ENCODE results near the gene NPAS2.

NPAS2 gene

DNA sequence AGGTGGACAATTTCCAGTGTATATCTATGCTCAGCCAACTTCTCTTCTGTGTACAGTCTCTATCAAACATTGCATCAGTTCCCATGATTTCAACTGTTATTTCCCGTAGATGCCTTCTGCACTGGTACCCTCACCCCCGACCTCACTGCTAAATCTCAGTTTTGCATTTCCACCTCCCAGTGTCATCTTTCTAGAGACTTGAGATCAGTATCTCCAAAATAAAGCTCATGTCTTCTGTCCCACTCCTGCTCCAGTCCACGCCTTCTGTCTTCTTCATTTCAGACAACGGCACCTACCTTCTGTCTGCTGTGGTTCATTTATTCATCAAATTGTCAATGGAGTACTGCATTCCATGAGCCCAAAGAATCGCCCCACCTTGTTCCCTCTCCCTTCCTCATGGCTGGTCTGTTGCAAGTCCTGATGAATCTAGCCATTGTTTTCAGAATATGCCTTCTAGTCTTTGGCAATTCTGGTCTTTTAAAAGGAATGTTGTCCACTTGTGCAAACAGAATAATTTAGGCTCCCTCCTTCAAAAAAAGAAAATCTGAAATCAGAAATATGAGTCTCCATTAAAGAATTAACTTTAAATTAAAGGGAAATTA, 23.3 kb upstream of the NPAS2 start:
- DNase-seq = no peak

GRCh38 chr2:100799686-100800085, 20.3 kb upstream of the NPAS2 start:
- DNase-seq = no peak

GRCh38 chr2:100800915-100801314, 19.0 kb upstream of the NPAS2 start:
- no peak for DNase-seq

DNA sequence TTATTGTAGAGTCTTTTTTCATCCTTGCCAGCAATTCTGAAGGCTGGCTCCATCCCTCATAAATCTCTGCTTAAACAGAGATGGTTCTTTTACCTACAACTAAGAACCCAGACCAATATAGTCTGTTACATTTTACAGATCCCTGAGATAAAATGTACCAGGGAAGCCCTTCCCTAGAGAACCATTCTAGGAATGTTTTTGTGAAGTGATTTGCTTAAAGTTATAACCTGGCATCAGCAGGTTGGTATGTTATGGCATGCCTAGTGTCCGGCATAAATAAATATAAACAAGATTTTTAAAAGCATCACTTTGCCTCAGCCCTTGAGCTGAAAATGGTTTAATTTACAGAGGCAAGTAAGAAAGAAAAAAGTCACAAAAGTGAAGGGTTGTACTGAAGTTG, 18.5 kb upstream of the NPAS2 start:
- DNase-seq = no peak

- no peak for DNase-seq
These were observed 17.9 kb upstream of the NPAS2 start for GRCh38 chr2:100802066-100802465.

DNA sequence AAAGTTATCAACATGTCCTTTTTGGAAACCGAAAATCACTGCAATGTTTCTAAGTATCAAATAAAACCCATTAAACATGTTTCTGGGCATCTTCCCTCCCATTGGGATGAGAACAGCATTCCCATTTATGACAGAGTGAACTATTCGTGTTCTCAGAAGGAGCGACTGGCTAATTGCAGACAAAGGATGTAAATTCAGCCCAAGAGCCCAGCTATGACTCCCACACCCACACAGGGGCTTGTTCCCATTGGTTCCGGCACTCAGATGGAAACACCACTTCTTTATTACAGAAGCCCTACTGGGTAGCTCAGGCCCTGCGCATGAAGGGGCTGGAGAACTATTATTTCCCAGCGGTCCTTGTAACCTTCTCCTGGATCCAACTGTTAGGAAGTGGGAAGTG, 16.6 kb upstream of the NPAS2 start:
- no peak for DNase-seq

DNA sequence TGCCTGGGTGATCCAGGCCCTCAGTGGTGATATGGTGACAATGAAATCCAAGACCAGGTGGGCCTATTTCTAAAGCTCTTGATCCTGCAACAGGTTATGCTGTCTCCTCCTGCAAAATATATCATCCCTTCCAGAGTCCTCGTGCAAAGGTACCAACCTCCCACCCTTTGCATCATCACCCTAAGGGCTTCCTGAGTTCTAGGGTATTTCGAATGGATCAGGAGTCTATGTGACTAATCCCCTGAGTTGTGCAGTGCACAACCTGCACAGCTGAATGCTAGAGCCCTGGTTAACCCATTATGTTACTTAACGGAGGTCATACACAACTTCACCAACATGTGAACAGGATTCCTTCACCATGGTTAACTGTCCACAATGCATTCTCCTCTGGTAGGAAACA, 13.4 kb upstream of the NPAS2 start:
- no peak for DNase-seq

GRCh38 chr2:100807707-100808106, 12.2 kb upstream of the NPAS2 start:
- no peak for DNase-seq

GRCh38 chr2:100808582-100808981, 11.4 kb upstream of the NPAS2 start:
- no peak for DNase-seq

DNA sequence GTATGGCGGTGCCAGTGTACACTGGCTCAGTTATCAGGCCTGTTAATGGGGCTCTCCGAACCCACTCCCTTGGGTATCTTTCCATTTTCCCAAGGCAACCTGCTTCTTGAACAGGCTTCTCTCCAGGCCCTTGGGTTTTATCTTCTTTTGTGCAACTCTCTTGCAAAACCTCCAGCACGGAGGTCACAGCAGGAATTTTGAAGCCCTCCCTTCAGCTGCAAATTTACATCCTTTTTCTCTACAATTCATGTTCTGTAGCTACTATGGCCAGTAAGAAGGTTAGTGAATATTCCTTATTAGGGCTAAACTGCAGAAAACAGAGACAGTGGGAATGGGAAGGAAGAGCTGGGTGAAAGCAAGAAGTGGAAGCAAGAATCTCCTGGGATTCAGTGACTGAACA, 10.4 kb upstream of the NPAS2 start:
- DNase-seq = no peak

DNA sequence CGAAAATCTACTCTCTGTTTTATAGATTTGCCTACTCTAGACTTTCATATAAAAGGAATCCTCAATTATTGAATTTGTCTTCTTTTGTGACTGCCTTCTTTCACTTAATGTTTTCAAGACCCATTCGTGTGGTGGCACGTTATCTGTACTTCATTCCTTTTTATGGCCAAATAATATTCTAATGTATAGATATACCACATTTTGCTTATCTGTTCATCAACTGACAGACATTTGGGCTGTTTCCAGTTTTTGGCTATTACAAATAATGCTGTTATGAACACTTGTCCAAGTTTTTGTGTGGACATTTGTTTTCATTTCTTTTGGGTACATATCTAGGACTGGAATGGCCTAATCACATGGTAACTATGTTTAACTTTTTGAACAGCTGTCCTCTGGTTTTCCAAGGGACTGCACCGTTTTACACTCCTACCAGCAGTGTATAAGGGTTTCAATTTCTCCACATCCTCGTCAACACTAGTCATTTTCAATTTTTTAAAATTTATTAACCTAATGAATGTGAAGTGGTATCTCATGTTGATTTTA, 9.3 kb upstream of the NPAS2 start:
- no peak for DNase-seq

DNA sequence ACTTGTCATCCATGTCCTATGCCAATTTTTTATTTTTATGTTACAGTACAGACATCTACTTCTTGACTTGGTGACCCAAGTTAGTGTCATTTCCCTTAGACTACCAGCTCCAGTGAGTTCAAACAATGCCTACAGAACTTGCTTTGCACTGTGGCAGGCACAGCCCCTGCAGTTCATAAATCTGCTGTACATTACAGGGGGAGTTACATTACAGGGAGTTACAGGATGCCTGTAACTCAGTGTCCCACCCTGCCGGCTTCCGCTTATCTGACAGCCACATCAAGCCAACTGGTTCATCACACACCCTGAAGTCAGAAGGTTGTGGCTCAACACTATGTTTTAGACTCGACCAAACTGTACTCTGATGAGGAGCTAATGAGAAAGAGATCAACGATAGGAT, 7.8 kb upstream of the NPAS2 start:
- DNase-seq = no peak

DNA sequence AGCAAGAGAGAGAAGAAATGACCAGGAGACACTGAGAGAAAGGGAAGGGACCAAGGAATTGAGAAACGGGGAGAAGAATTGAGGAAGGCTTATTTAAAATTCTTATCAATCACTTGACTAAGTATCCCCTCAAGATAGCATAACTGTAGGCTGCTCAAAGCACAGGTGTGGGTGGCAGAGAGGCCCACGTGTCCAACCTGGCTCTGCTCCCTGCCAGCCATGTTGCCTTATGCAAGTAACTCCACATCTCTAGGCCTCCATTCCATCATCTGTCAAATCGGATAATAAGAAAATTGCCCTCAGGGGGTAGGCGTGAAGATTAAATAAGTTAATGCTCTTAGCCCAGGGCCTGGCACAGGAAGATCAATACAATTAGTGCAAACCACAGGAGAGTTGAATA, 7.4 kb upstream of the NPAS2 start:
- no peak for DNase-seq

DNA sequence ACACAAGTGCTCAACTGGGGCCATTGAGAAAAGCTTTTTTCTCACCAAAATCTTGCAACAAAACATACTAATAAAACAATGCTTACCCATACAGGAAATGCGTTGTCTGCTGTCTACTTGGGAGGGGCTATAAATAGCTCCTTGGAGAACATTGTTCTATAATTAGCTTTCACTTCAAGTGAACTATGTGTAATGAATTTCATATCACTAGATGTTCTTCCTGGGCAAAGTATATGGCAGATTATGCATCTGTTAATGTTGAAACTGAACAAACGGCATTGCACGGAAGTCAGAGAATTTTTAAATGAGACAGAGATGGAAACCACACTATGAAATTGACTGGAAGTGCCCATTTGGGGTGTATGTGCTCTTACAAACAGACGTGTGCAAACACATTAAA, 6.4 kb upstream of the NPAS2 start:
- DNase-seq = no peak

DNA sequence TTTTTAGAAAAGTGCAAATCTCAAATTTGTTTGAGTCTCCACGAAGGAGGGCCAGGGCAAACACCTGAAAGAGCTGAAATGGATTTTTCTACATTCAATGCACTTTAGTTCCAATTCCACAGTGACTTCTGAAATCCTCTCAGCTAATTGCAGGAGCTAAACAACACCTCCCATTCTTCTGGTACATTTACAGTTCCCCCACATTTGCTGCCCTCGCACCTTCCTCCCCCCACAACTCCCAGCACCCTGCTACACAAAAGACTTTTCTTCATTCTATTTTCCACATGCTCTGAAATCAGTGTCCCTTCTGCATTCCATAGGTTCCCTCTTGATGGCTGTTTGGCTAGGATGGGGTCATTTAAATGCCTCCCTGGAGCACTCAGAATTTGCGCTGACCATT, 5.9 kb upstream of the NPAS2 start:
- DNase-seq = no peak

DNA sequence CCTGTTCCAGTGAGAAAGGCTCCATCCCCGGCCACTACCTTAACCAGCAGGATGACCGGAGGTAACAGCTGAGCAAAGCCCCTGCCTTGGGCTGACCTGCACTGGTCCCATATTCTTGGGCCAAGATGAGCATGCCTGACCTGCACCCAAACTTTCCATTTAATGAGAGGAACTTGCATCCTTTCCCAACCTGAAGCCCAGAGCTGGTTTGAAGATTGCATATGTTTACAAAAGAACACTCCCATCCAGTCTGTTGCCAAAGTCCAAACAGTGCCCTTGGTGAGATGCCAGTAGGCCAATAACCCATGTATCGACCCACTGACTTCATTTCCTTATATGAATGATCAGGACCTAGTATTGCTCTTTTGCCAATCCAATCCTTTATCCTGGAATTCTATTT, 5.5 kb upstream of the NPAS2 start:
- no peak for DNase-seq

DNA sequence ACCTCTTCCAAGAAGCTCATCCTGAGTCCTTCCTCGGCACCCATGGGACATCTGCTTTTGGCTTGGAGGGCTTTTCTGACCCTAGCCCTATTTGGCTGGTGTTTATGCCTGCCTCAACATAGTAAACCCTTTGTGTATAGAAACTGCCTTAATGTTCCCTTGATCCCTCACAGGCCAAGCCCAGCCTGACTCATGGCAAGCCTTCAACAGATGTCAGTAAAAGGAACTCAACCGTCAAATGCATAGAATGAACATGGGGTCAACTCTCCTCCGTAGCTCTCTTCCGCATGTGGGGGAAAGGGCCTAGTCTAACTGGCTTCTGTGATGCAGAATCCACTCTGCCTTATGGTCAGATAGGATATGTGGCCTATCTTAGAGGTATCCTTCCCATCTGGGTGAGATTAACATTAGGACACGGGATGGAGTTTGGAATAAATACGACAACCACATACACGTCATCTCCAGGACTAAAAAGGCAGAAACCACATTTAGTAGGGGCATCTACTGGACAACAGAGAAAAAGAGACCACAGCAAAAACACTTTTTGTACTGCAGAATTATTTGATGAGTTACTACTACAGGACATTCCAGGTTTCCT, 2.5 kb upstream of the NPAS2 start:
- DNase-seq = no peak

GRCh38 chr2:100818003-100818605, 1.8 kb upstream of the NPAS2 start:
- no peak for DNase-seq

GRCh38 chr2:100818606-100819369, 1.2 kb upstream of the NPAS2 start:
- no peak for DNase-seq

GRCh38 chr2:100820273-100820522, 259 bp downstream of the NPAS2 start:
- DNase-seq = no peak

DNA sequence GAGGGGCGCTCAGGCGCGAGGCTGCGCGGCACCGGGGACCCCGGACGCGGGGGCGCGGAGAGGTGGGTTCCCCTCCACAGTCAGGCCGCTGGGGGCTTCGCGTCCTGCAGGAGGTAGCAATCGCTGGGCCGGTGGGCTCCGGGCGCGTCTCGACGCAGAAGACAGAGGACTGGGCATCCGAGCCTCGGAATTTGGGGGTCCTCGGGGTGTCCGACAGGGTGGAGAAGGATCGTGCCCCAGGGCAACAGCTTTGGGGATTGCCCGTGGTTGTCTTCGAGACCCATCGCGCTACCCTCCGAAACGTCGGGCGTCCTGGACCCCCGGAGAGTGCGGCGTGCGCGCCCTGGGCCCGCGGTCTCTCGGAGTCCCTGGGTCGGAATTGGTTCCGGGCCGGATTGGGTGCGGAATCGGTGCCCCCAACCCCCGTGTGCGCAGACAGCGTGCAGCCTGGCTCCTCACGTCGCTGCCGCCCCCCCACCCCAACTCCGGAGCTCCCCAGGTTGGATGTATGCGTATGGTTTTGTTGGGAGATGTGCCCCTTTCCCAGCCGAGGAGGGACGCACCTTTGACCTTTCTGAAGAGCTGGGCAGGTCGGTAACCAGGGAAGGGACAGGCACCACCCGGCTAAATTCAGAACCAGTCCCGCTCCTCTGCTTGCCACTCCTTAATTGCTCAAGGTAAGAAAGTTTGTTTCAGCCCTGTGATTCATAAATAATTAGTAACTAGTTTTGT, 750 bp downstream of the NPAS2 start:
- no peak for DNase-seq

DNA sequence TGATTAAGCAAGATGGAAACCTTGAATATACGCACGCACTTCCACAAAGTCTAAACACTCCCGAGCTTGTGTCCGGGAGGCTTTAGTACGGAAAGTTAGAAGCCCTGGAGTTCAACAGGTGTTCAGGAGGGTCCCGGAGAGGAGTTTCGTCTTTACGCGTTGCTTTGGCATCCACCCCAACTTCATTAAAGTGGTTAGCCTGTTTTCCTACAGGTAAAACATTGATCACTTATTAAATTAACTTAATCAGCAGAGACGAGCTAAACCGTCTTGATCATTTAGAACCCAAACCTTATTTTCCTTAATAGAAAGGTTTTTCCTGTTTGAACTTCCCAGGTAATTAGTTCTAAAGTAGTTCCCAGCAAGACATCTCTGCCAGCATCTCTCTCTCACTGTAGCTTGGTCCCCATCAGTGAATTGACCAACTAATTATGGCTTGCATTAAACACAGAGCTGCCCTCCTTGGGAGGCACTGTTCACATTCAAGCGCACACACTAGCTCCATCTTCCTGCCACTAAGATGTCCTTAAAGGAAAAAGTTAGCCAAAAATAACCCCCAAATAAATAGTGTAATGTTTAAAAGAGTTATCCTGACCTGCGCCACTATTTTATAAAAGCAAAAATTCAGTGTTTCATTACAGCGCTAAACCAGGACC, 1.4 kb downstream of the NPAS2 start:
- no peak for DNase-seq

DNA sequence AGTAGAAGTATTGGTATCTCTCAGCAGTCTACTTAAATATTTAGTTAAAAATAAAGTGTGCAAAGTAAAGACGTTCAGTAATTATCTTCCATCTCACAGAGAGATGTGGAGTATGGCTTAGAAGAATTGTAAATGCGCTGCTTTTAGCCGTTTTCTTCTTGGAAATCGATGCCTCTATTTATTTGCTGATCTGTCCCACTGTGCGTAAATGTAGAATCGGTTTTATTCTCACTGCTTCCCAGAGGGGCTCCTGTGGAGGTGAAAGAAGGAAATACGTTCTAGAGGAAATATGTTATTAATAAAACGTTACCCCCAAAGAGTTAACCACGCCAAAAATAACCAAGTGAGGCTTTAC, 1.9 kb downstream of the NPAS2 start:
- no peak for DNase-seq

All from NCI-H526 treated with DMSO at 0.1 percent for 48 hours (cell line).